HUDEP-2 (cell line): ENCODE data around the gene GRK1.
A peak's percentile ranks its signal among the peaks of the same experiment; 100 is the strongest.

Source experiments
- DNase-seq, 76 experiments: peaks; one replicate each; lab custom pipeline; 2025; ENCODE audit not compliant: unreplicated experiment in 76 of 76; lab: John Stamatoyannopoulos, UW

Gene GRK1

GRCh38 chr13:113664751-113665596 is 2.0 kb upstream of the GRK1 start:
- DNase-seq, result no peak

- DNase-seq, result no peak
Measured at GRCh38 chr13:113665597-113666328, 1.3 kb upstream of the GRK1 start.

- no peak for DNase-seq
Measured at GRCh38 chr13:113666329-113666670, 719 bp upstream of the GRK1 start.

GRCh38 chr13:113667771-113668490 is 912 bp downstream of the GRK1 start:
- DNase-seq, result no peak

- DNase-seq, result no peak
Measured at GRCh38 chr13:113668491-113668971, 1.5 kb downstream of the GRK1 start.

- DNase-seq, result no peak
Measured at GRCh38 chr13:113669231-113669754, 2.3 kb downstream of the GRK1 start.

- no peak for DNase-seq
Measured at GRCh38 chr13:113669755-113670341, 2.8 kb downstream of the GRK1 start.

GRCh38 chr13:113670541-113670940 is 3.5 kb downstream of the GRK1 start:
- no peak for DNase-seq

GRCh38 chr13:113671066-113672001 is 4.3 kb downstream of the GRK1 start:
- no peak for DNase-seq

- no peak for DNase-seq
Measured at GRCh38 chr13:113672002-113672651, 5.1 kb downstream of the GRK1 start.

GRCh38 chr13:113722921-113723320 is 55.9 kb downstream of the GRK1 start:
- DNase-seq, result no peak

GRCh38 chr13:113723410-113724015 is 56.5 kb downstream of the GRK1 start:
- peak in 25 of 76 experiments; percentile 6 to 60 (median 31) for DNase-seq

GRCh38 chr13:113724016-113724758 is 57.2 kb downstream of the GRK1 start:
- no peak for DNase-seq

GRCh38 chr13:113724780-113725315 is 57.8 kb downstream of the GRK1 start:
- DNase-seq, result peak in 70 of 76 experiments; percentile 5 to 79 (median 54)

GRCh38 chr13:113725329-113726105 is 58.5 kb downstream of the GRK1 start:
- DNase-seq, result peak in 22 of 76 experiments; percentile 26 to 75 (median 57)

- peak in 2 of 76 experiments; percentile 4 to 14 for DNase-seq
Measured at GRCh38 chr13:113726106-113726821, 59.2 kb downstream of the GRK1 start.
